Fibroblast of skin of left quadriceps (primary cell): Measurements from ENCODE around the gene CIAO3.

ENCODE experiments used
- DNase-seq, 2 experiments: peaks; one replicate each; pipeline ENCODE4 v3.0.0-alpha.2; 2013; ENCODE audit warnings: low read depth in 2 of 2

CIAO3 gene

DNA sequence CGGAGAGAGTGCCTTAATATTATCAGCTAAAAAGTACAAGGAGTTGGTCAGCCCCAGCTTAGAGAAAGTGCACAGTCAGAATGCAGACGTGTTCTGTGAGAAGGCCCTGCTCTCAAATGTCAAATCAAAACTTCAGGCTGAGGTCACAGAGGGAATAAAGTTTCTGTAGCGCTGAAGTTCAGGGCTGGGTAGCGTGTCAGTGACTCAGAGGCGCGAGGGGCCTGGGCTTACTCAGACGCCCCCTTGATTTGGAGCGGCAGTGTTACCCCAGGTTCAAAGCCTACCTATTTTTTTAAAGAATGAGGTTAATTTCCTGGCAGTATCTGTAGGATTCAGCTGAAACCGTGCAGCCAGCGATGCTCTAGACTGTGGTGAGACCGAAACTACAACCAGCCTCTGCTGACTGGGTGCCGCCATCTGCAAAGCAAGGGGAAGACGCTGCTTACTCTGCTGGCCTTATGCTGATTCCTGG, 4.8 kb downstream of the CIAO3 start:
- no peak for DNase-seq

DNA sequence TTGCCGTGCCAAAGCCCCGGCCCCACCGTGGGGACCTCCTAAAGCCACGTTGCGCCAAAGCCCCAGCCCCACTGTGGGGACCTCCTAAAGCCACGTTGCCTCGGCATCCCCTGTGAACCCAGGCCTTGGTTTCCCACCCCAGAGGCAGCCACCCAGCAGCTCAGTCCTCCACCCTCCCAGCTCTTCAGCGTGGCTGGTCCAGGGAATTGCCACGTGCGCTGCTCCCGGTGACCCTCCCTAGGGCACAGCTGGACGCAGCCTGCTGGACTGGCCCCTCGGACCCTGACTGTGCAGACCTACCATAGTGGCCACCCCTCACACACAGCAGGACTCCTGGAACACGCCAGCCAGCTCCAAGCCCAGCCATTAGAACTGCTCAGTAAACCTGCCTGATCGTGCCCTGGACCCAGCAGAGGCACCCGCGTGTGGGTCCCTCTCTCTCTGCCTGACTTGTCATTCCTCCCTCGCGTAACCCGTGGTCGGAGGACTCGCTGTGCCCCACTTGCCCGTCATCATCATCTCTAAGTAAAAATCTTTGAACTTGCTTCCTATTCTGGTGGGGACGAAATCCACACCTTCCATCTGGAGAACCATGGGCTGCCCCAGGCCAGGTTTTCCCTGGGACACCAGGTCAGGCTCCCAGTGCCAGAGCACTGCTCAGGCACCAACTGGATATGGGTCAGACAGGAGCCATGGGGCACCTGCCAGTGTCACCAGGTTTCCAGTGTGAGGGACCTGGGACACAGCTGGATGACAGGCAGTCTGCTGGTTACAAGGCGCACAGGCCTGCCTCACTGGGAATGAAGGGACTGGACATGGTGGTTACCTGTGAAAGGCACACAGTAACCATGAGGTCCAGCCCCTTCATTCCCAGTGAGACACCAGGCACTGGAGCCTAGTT, 5.6 kb downstream of the CIAO3 start:
- DNase-seq, result no peak

DNA sequence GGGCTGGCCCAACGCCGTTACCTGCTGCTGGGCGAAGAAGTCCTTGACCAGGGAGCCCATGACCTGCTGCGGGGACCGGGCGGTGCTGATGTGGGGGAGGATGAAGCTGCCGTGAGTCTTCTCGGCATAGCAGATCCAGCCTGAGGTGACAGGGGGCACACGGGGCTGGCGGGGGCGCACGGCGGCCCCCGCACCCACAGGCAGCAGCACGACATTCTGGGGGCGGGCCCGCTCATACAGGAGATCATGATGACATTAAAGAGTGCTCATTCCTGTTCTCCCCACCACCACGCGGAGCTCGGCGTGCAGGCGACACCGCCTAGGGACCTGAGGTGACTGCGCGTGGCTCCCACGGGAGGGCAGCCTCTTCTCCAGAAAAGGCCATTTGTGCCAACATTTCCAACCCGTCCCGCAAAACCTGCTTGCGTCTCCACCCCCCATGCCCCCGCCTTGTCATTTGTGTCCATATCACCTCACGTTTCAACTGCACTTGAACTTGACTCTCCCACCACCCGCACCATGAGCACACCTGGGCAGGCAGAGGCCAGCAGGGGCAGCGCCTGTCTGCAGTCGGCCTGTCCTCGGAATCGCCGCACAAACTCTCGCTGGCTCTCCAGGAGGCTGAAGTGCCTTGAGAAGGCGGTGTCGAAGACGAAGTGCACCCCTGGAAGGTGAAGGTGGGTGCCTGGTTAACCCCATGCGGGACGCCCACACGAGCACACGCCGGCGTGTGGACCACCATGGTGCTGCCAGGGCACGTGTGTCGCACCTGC, 6.4 kb downstream of the CIAO3 start:
- DNase-seq, result no peak

DNA sequence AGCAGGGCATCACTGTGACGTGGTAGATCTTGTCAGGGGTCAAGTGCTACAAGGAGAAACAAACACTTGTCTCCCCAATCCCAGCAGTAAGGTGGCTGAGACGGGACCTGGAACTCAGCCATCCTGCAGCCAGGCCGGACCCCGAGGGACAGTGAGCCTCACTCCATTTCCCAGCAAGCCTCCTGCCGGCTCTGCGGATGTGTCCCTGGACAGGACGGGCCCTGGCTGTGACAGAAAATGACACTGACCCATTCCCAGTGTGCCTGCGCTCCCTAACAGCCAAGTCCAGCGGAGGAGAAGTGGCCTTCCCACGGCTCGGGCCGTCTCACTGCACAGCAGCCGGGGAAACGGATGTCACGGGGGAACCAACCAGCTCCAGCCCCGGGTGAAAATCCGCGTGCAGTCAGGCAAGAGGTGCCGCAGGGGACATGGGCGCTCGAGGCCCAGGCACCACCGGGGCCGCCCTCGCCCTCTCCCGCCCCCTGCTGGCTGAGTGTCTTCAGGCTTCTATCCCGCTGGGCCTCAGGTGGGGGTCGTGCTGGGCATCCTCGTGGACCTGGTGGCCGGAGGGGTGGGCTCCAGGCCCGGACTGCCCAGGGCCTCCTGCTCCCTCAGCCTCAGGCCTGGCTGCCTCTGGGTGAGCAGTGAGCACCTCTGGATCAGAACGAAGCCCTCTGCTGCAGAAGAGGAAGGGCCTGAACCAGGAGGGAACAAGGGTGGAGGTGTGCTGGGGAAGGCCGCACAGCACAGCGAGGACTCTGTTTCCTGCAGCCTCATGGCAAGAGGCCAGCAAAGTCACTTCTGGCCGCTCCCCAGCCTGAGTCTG, 7.2 kb downstream of the CIAO3 start:
- no peak for DNase-seq

DNA sequence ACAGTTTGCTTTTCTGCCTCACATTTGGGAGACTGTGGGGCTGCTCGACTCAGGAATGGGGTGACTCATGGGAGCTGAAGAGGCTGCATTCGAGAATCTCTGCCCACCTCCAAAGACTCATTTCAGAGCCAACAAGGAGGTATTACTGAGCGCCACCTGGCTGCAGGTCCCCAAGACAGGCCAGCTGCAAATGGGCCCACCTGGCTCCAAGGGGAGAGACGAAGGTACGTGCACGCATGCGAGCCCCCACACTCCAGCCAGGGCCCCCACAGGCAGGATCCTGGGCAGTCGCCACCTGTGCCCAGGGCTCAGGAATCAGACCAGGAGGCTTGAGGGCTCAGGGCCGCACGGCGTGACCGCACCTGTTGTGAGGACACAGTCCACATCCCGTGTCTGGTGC, 7.9 kb downstream of the CIAO3 start:
- DNase-seq, result no peak

DNA sequence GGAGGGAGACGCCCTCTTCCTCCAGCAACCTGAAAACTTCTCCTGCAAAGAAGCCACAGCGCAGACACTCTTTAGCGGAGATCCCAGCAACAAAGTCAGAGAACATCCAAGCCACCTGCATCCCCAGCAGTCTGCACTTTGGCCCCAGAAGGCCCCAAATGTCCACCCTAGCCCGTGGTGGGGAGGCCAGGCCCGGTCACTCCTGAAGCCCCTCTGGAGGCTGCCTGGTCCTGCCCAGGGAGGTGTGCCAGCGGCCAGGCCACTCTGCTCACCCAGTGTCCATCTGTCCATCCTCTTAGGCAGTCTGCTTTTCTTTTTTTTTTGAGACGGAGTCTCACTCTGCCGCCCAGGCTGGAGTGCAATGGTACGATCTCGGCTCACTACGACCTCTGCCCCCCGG, 8.5 kb downstream of the CIAO3 start:
- no peak for DNase-seq

DNA sequence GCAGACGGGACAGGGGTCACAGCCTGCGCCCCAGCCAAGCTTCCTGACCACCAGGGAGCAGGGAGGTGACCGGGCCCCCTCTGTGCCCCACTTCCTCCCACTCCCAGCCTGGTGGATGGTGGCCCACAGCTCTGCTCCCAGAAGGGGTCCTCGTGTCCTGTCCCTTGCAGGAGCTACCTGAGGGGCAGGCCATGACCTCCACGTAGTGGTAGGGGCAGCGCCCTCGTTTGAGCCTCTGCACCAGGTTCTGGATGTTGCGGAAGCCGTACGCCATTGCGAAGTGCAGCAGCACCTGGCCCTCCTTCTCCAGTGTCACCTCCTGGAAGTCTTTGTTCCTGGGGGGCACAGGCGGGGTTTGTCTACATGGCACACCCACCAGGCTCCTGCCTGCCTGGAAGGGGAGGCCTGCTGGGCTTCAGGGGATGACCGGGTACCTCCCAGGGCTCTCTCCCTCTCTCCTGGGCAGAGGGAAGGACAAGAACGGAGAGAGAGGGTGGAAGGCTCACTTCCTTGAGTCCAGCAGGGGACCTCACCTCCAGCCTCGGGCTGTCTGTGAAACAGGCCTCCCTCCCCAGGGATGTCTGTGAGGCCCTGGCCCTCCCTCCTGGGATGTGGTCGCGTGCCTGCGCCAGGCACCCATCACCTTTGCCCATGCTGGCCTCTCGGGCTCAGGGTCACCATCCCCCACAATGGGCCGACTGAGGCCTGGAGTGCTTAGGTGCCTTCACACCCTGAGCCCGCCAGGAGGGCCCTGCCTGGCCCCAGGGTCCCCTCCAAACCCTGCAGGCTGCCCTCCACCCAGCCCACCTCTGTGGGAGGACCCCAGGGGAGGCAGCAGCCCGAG, 9.9 kb downstream of the CIAO3 start:
- DNase-seq, result no peak

DNA sequence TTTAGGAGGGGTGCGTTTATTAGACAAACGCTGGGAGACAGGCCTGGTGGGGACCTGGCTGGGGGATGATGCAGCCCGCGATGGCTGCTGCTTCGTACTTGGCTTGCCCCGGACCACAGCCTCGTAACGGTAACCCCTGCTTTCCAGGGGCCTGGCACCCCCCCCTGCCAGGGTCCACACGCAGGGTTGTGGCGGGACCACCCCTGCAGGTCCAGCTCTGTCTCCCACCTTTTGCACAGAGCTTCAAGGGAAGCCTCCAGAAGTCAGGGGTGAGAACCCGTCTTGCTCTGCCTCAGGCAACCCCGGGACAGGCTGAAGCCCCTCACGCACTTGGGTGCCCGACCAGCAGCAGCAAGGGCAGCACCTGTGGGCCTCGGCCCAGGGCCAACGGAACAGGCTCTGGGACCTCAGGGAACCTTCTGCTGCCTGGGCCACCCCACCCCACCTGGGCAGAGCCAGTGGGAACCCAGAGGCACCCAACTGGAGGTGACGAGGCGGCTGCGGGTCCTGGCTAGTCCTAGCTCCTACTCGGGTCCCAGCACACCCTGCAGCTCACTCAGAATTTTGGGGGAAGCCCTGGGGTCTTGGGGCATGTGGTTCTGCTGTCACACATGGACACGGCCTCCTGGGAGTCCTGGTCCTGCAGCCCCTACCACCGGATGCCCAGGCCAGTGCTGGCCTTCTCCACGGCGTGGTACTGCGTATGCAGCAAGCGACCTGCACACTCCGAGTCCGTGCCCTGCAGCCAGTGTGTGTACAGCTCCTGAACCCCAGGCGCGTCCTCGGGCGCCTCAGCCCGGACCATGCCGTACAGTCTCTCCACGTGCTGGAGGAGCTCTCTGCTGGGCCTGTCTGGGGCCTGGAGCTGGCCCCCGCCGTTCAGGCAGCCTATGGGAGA, 10.8 kb downstream of the CIAO3 start:
- no peak for DNase-seq

DNA sequence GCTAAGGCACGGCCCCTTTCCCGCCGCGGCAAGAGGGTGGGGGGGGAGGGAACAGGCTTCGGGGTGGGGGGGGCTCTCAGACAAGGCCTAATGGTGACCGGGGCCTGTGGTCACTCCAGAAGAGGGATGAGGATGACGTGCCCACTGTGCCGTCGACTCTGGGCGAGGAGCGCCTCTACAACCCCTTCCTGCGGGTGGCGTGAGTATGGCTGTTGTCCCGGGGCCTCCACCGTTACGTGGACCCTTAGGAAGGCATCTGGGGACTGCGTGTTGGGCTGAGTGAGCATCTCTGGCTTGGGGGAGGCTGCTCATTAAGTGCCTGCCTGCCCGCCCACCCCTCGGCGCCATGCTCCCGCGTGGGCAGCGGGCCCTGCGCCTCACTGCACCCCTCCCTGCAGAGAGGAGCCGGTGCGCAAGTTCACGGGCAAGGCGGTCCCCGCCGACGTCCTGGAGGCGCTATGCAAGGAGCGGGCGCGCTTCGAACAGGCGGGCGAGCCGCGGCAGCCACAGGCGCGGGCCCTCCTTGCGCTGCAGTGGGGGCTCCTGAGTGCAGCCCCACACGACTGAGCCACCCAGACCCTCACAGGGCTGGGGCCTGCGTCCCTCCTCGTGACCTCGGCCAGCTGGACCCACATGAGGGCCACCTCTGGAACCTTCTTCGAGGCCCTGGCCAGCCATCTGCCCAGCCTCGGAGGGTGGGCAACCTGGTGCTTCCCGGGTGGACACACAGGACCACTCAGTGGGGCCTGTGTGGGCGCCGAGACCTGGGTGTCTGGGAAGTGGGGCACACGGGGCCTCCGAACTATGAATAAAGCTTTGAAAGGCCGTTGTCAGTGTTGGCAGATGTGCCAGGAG, 11.7 kb downstream of the CIAO3 start:
- no peak for DNase-seq

DNA sequence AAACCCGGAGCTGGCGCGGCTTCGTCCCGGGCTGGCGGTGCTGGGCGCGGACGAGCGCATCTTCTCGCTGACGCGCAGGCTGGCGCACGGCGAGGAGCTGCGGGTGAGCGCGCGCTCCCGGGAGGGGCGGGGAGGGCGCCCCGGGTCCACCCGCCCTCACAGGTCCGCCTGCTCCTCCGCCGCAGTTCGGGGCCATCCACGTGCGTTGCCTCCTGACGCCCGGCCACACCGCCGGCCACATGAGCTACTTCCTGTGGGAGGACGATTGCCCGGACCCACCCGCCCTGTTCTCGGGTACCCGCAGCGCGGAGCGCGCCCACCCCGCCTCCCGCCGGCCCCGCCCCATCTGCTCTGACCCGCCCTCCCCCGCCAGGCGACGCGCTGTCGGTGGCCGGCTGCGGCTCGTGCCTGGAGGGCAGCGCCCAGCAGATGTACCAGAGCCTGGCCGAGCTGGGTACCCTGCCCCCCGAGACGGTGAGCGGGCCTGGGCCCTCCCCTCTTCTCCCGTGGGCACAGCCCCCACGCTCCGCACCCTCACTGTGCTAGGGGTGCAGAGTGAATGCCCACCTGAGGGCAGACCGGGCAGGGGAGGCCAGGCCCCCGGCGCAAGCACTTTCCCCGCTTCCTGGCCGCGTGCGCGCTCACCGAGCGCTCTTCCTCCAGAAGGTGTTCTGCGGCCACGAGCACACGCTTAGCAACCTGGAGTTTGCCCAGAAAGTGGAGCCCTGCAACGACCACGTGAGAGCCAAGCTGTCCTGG, 12.5 kb downstream of the CIAO3 start:
- DNase-seq, result no peak

DNA sequence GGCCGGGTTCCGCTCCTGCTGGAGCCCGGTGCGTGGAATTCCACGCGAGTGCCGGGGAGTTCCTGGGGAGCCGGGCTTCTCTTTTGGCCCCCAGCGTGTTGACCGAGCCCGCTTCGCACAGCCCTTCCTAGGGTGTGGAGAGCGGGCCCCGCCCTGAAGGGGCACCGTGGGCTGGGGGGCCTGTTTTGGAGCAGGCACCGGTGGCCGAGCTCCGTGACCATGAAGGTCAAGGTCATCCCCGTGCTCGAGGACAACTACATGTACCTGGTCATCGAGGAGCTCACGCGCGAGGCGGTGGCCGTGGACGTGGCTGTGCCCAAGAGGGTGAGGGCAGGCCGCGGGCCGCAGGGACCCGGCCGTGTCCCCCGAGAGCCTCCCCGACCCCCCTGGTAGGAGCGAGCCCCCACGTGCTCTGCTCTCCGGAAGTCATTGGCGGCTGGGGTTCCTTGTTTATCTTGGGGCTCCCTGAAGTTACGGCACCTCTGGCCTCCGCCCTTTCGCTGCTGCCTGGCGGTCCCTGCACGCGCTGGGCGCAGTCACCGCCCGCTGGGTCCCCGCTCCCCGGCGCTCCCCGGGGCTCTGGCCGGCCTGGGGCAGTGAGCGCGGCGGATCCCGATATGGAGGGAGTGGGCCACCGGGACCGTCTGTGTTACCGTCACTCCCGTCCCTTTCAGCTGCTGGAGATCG, 13.4 kb downstream of the CIAO3 start:
- DNase-seq, result no peak

DNA sequence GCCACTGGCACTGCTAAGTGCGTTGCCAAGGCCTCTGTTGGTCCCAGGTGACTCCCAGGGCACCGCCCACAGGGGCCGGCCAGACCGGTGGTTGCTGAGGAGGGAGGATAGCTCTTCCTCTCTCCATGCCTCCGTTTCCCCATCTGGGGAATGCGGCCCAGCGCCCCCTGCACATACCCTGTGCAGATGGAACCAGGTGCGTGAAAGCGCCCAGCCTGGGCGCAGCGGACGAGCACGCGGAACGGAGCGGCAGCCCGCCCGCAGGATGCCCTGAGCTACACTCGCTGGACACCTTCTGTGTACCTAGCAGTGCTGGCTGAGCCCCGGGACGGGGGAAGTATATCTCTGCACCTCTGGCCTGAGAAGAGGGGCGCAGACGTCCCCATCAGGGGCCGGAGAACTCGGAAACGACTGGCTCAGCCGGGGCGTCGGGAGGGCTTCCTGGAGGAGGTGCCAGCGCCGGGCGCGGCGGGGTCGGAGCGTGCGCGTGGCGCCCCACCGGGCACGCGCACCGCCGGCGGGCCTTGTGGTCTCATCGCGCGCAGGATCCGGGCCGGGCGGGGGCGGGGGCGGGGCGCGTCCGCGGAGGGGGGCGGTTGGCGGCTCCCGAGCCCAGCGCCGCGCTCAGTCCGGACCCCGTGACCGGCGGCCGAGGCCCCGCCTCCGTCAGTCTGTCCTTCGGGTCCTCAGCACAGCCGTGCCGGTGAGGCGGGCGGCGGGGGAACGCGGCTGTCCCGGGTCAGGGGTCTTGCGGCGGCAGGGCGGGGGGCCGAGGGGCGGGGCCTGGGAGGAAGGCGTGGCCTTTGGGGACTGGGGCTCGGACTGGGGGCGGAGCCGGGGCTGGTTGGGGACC, 14.1 kb downstream of the CIAO3 start, which contains the start of the genes CCDC78 and HAGHL:
Gene CCDC78 (minus strand): TSS at position 6 of the 853 bp plus-strand sequence. CDS start 76 bp downstream, outside the sequence.
Gene HAGHL (plus strand): TSS at position 669 of the 853 bp plus-strand sequence. CDS start 404 bp downstream, outside the sequence.
- no peak for DNase-seq

DNA sequence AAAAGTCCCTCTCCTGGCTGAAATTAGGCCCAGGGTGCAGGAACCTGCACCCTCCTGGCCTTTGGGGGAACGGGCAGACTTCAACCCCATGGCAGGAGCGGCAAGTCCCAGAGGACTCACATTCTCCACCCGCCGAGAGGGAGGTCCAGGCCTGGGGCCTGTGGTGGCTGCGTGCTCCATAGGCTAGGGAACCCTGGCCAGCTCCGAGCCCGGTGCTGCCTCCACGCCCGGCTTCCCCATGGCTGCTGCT, 14.7 kb downstream of the CIAO3 start:
- DNase-seq, result no peak

DNA sequence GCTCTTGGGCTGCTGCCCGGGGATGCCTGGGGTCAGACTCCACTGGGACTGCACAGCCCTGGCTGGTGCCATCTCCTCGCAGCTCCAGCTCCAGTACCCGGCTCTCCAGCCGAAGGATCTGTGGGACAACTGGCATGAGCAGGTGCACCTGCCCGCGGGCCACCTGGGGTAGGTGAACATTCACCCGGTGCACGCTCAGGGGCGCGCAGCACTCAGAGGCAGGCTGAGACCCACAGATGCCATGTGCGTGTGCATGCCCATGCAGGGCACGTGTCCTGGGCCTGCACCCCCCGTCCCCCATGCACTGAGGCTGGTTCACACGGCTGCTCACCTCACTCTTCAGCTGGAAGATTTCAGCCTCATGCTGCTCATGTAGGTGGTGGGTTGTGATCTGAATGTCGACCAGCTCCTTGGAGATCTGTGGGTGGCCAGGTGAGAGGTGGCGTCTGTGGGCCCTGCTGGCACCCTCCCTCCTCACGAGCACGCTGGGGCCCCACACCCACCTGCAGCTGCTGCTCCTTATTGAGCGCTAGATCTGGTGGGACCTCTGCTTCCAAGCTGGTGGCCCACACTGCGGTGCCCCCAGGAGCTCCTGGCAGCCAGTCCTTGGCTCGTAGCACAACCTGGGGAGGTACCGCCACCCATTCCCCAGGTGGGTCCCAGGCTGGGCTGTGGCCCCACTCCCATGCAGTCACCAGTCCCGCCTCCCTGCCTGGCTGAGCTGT, 15.2 kb downstream of the CIAO3 start:
- DNase-seq, result no peak

DNA sequence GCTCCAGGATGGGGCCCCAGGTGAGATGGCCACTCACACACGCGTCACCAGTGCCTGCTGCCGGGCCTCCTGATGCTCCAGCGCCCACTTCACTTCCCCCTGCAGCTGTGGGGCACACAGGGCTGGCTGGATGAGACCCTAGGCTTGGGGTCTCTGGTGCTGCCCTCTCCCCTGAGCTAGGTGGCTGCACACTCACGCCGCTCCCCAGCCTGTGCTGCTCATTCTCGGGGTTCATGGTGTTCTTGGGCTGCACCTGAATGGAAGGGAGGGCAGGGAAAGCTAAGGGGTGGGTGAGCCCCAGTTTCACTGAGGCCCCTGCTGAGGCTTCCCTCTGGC, 15.8 kb downstream of the CIAO3 start:
- no peak for DNase-seq
